Endothelial cell of umbilical vein (primary cell): Measurements from ENCODE around the gene TMEM121B. TPM values are rescaled to one million over a fixed set of nuclear protein-coding genes. Genes with fewer than 3 reads are reported as not detected.

Experiments
- BruUV-seq: library from RNA; stranded (reverse); fragments of 400-500 nt; replicated peaks from 2 replicates; lab custom pipeline; 2021; lab: Mats Ljungman, UMichigan
- CTCF ChIA-PET: fragments of 300-600, 350-600 bp; sonication (Branson Sonifier 250); formaldehyde crosslinking; loops from one replicate; lab custom pipeline; 2021; ENCODE audit warnings: antibody characterized with exemption, inconsistent platforms; lab: Charles Lee
- POLR2A ChIA-PET: fragments of 300-600, 350-600 bp; sonication (Branson Sonifier 250); formaldehyde crosslinking; loops from one replicate; lab custom pipeline; 2021; ENCODE audit warnings: antibody characterized with exemption, inconsistent platforms; lab: Charles Lee
- DNase-seq: peaks from one replicate; pipeline ENCODE4 v3.0.0-alpha.2; 2011; ENCODE audit warnings: low read depth, low spot score
- FAIRE-seq: peaks from 2 replicates; lab custom pipeline; 2011; peaks lifted over from hg19 to GRCh38; lab: Jason Lieb, UNC
- H2AFZ ChIP-seq: 2 replicates; pipeline ENCODE4 v1.6.0; 2012; ENCODE audit warnings: low read depth, low read length, control low read depth, inconsistent platforms
- H3K27ac ChIP-seq: 2 replicates; pipeline ENCODE4 v1.5.1; 2011; ENCODE audit warnings: low read depth, mild to moderate bottlenecking, control low read depth, low read length, moderate library complexity; ENCODE audit not compliant: insufficient read depth
- H3K27me3 ChIP-seq, 2 experiments: 2 replicates each; pipeline versions ENCODE4 v1.6.0 to v1.6.1; 2011; ENCODE audit warnings: low read length in 2 of 2, mixed read lengths in 1 of 2; ENCODE audit not compliant: control insufficient read depth in 2 of 2, insufficient read depth in 2 of 2
- H3K36me3 ChIP-seq, 2 experiments: 2 replicates in 1 of 2; 3 replicates in 1 of 2; pipeline ENCODE4 v1.5.1; 2011; ENCODE audit warnings: low read length in 2 of 2, mild to moderate bottlenecking in 1 of 2, moderate library complexity in 1 of 2; ENCODE audit not compliant: control insufficient read depth in 2 of 2, insufficient read depth in 2 of 2; ENCODE audit errors: extremely low read depth in 1 of 2
- H3K4me1 ChIP-seq: 3 replicates; pipeline ENCODE4 v1.5.1; 2011; ENCODE audit warnings: mild to moderate bottlenecking, low read length; ENCODE audit not compliant: control insufficient read depth, insufficient read depth; ENCODE audit errors: extremely low read depth
- H3K4me2 ChIP-seq: 2 replicates; pipeline ENCODE4 v1.6.1; 2011; ENCODE audit warnings: low read length, control low read depth, mixed read lengths; ENCODE audit not compliant: insufficient read depth
- H3K4me3 ChIP-seq, 3 experiments: fragments of 200-600 bp in 1 of 3; sonication (generic), shearing (Covaris generic) in 1 of 3; replicated peaks in 1 of 3; 2 replicates each; pipeline ENCODE4 v1.5.1; 2011 to 2016; ENCODE audit warnings: control low read depth in 3 of 3, low read length in 3 of 3, mild to moderate bottlenecking in 2 of 3, inconsistent platforms in 1 of 3, low read depth in 1 of 3, moderate library complexity in 1 of 3; ENCODE audit not compliant: insufficient read depth in 1 of 3
- H3K79me2 ChIP-seq: 2 replicates; pipeline ENCODE4 v1.6.0; 2012; ENCODE audit warnings: low read length, inconsistent platforms; ENCODE audit not compliant: control insufficient read depth, insufficient read depth
- H3K9ac ChIP-seq: replicated peaks from 2 replicates; pipeline ENCODE3; 2011; ENCODE audit warnings: low read length, control low read depth; ENCODE audit not compliant: insufficient read depth; ENCODE audit errors: extremely low read depth
- H3K9me1 ChIP-seq: replicated peaks from 3 replicates; pipeline ENCODE4 v1.6.0; 2011; ENCODE audit warnings: mild to moderate bottlenecking, low read length; ENCODE audit not compliant: control insufficient read depth, insufficient read depth; ENCODE audit errors: extremely low read depth
- H3K9me3 ChIP-seq: replicated peaks from 2 replicates; pipeline ENCODE4 v1.5.1; 2012; ENCODE audit warnings: low read length, inconsistent platforms; ENCODE audit not compliant: control insufficient read depth, insufficient read depth
- H4K20me1 ChIP-seq: replicated peaks from 2 replicates; pipeline ENCODE3; 2011; ENCODE audit warnings: mild to moderate bottlenecking, low read length; ENCODE audit not compliant: control insufficient read depth, insufficient read depth; ENCODE audit errors: extremely low read depth
- CTCF ChIP-seq, 2 donors: IDR thresholded peaks; 1 replicate in 1 of 2; 2 replicates in 1 of 2; pipeline ENCODE4 v1.5.1; 2011; ENCODE audit warnings: low read length in 2 of 2, mild to moderate bottlenecking in 2 of 2, moderate library complexity in 2 of 2, control low read depth in 1 of 2, inconsistent platforms in 1 of 2, low read depth in 1 of 2; ENCODE audit not compliant: insufficient read depth in 1 of 2; ENCODE audit errors: extremely low read depth in 1 of 2
- EZH2 ChIP-seq: IDR thresholded peaks from 2 replicates; pipeline ENCODE4 v1.6.1; 2012; ENCODE audit warnings: borderline replicate concordance, low read depth, mild to moderate bottlenecking, moderate library complexity, low read length, inconsistent platforms; ENCODE audit not compliant: severe bottlenecking
- FOS ChIP-seq: IDR thresholded peaks from 2 replicates; pipeline ENCODE4 v1.6.1; 2011; ENCODE audit warnings: mild to moderate bottlenecking, low read length, moderate library complexity, borderline replicate concordance; ENCODE audit not compliant: insufficient read depth
- GATA2 ChIP-seq: IDR thresholded peaks from 2 replicates; pipeline ENCODE4 v1.7.0; 2011; ENCODE audit warnings: low read depth, mild to moderate bottlenecking, moderate library complexity, mixed read lengths, low read length; ENCODE audit not compliant: insufficient read length, insufficient read depth
- JUN ChIP-seq: IDR thresholded peaks from 2 replicates; pipeline ENCODE4 v1.6.1; 2011; ENCODE audit warnings: borderline replicate concordance, low read depth; ENCODE audit not compliant: insufficient read length, insufficient read depth
- MYC ChIP-seq: IDR thresholded peaks from one replicate; pipeline ENCODE4 v1.6.1; 2011; ENCODE audit warnings: mild to moderate bottlenecking, low read depth, low read length
- POLR2A ChIP-seq: IDR thresholded peaks from 2 replicates; pipeline ENCODE4 v1.6.1; 2012; ENCODE audit warnings: low read depth, mild to moderate bottlenecking, control low read depth, low read length
- POLR2AphosphoS5 ChIP-seq: IDR thresholded peaks from 2 replicates; pipeline ENCODE4 v1.6.1; 2012; ENCODE audit warnings: low read depth, mild to moderate bottlenecking, control low read depth, low read length, moderate library complexity; ENCODE audit not compliant: insufficient read depth
- dilution Hi-C: fragments of 300-500 bp; cut with MboI; formaldehyde crosslinking; loops from one replicate; pipeline ENCODE4 v1.15.0; 2019; ENCODE audit warnings: low sequenced_read_pairs; ENCODE audit not compliant: extremely low pct_ligation_motif_present
- intact Hi-C: fragments of 100-400 bp; cut with micrococcal nuclease; formaldehyde crosslinking; loops from one replicate; pipeline ENCODE4 v1.10.0; 2022
- polyA plus RNA-seq, 4 experiments: library from polyadenylated mRNA; depleted of rRNA in 3 of 4; stranded (reverse) in 3 of 4; unstranded in 1 of 4; fragments of >200 nt; gene quantifications; 2 replicates each; pipeline versions ENCODE4 v1.2.1 to v1.2.3, GENCODE V29; 2011 to 2012; ENCODE audit warnings: missing spikeins in 1 of 4
- total RNA-seq: library from RNA; stranded (reverse); gene quantifications from 2 replicates; pipeline ENCODE4 v1.2.3, GENCODE V29; 2021
- TF ChIP-seq, protein P1 (sequence below): IDR thresholded peaks from 2 replicates; pipeline ENCODE4 v1.6.1; 2011; ENCODE audit not compliant: insufficient read depth, insufficient read length

TMEM121B gene
- total and polyA plus RNA-seq, 2 donors (not counting 3 experiments of a cell fraction or from before 2014, with no cell fraction given), result 0.18 to 0.33 TPM

DNA sequence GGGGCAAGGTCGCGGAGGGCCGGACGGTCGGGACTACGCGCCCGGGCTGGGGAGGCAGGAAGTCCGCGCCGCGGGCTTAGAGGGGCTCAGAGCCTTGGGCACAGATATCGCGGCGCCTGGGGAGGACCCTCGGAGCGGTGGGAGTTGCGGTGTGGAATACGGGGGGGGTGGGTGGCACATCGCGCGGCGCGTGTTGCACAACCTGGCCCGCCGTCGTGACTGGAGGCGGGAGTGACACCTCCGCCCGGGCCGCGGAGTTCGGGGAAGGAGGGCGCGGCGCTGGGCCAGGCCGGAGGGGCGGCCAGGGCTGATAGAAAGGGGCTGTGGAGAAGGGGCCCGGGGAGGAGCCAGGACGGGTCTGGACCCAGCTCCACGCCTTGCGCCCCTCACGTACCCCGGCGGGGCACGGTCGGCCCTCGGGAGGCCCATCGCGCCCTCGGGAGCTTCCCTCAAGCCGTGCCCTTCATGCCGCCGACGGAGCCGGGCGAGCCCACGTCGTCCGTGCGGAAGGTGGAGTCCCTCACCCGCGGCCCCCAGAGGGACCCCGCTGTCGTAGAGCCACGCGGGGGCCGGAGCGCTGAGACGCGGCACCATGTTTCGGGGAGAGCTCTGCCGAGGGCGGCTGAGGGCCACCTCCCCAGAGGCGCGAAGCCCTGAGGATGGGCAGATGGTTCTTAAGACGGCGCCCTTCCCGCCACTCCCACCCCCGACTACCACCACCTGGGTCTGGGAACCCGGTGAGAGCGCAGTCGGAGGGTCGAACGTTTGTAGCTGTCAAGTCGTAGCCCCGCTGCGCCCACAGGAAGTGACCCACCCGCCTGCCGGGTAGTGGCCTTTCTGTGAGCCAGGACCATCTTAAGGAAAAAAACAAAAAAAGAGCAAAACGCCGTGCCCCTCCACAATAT, 35.6 kb downstream of the TMEM121B start:
- Histone ChIP-seq H3K4me1 (peaks cover 18% of the 10 kb centered on the region), H3K9me3 (no peaks in the 10 kb centered on the region), H3K4me2 (peak overlapping the region; percentile 65), H2AFZ (peak overlapping the region; percentile 95), H3K4me3 (peak overlapping the region; percentile 62 to 65 (median 64)), H4K20me1 (peaks cover 2% of the 10 kb centered on the region), H3K9me1 (no peaks in the 10 kb centered on the region), H3K36me3 (no peaks in the 10 kb centered on the region), H3K79me2 (peaks cover 15% of the 10 kb centered on the region), H3K27ac (peak overlapping the region; percentile 52), H3K27me3 (no peaks in the 10 kb centered on the region), H3K9ac (peak overlapping the region; percentile 84)
- intact Hi-C loops, result no loop called here
- POLR2A ChIA-PET, result no interaction called here
- DNase-seq (no peak), FAIRE-seq (no peak)
- no TSS peak for BruUV-seq
- no peak for TF ChIP-seq EZH2
- no peak for TF ChIP-seq MYC
- TF ChIP-seq, protein P1, sequence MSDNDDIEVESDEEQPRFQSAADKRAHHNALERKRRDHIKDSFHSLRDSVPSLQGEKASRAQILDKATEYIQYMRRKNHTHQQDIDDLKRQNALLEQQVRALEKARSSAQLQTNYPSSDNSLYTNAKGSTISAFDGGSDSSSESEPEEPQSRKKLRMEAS, result no peak
- TF ChIP-seq CTCF (IDR thresholded peaks at IDR 0.05; ENCODE audit: extremely low read depth in 1 of 2, insufficient read depth in 1 of 2, low read depth in 1 of 2, low read length in 2 of 2), result no peak
- no peak for TF ChIP-seq POLR2A
- no peak for TF ChIP-seq FOS
- no peak for TF ChIP-seq POLR2AphosphoS5
- no peak for TF ChIP-seq GATA2
- no peak for TF ChIP-seq JUN
- dilution Hi-C loops, result no loop called here
- CTCF ChIA-PET, result interaction anchor here (1.0 to 3.0 kb wide), 4 partner anchors 9 to 416 kb away, joined by 3 to 16 read pairs (median 6); no protein-coding TSS in a partner anchor
